RPMI7951 (cell line): ENCODE data around the gene LAMP5. TPM values are rescaled to one million over a fixed set of nuclear protein-coding genes. Genes with fewer than 3 reads are reported as not detected.
A peak's percentile ranks its signal among the peaks of the same experiment; 100 is the strongest.

Source experiments
- DNase-seq: peaks from one replicate; pipeline ENCODE4 v3.0.0-alpha.2; 2012; ENCODE audit warnings: low read depth
- total RNA-seq: library from RNA; depleted of rRNA; stranded (reverse); fragments of >200 nt; shearing (Covaris generic); gene quantifications from 2 replicates; pipeline ENCODE4 v1.2.3, GENCODE V29; 2014; rRNA removed

Gene LAMP5, protein sequence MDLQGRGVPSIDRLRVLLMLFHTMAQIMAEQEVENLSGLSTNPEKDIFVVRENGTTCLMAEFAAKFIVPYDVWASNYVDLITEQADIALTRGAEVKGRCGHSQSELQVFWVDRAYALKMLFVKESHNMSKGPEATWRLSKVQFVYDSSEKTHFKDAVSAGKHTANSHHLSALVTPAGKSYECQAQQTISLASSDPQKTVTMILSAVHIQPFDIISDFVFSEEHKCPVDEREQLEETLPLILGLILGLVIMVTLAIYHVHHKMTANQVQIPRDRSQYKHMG
- 0.10 and 0.12 TPM in 2 replicates for total RNA-seq

DNA sequence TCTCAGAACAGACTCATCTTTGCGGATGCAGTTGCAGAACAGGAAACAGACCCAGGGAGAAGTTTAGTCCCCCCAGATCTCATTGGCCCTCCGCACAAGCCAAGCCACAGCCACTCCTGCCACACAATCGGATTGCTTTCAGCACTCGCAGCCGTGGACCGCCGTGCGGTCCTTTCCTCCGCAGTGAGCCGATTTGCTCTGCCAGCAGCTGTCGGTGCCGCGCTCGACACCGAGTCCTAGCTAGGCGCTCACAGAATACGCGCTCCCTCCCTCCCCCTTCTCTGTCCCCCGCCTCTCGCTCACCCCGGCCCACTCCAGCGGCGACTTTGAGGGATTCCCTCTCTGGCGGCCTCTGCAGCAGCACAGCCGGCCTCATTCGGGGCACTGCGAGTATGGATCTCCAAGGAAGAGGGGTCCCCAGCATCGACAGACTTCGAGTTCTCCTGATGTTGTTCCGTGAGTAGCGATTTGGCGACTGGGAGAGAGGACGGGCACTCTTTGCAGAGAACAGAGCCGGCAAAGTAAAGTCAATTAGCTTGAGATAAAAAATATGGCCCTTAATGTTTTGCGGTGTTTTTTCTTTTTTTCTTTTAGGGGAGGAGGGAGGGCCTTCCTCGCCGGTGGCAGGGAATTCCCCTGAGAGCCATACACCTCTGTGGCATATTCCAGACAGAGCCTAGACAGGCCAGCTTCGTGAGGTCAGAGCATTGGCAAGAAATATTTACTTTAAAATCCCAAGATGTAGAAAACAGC lies at the start of gene LAMP5:
TSS of gene LAMP5 (plus strand) at position 130 of the 753 bp plus-strand sequence. CDS start at position 393, 263 bp downstream.
- peak; percentile 42 for DNase-seq

GRCh38 chr20:9467995-9468394 lies 46.4 kb upstream of the LAMP5 start:
- no peak for DNase-seq

GRCh38 chr20:9474835-9475415 lies 39.5 kb upstream of the LAMP5 start:
- no peak for DNase-seq

DNA sequence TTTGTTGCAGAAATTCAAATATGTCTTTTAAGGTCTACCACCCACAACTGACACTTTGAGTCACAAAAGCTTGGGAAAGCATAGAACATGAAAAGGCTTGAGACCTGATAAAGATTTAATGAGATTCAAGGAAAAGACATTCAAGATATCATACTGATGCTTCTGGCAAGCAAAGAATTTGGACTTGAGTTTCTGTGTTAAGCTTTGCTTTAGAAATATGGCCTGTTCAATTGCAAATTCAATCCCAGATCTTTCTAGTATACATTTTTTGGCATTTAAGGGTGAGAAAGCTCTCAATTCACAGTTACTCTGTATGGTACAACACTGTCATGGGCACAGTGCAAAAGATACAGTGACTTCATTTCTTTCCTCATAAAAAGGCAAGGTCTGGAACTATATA lies 38.9 kb upstream of the LAMP5 start:
- DNase-seq, result no peak

- DNase-seq, result no peak
Observed at GRCh38 chr20:9476174-9476573, 38.2 kb upstream of the LAMP5 start.

GRCh38 chr20:9476637-9477036 lies 37.8 kb upstream of the LAMP5 start:
- DNase-seq, result no peak

DNA sequence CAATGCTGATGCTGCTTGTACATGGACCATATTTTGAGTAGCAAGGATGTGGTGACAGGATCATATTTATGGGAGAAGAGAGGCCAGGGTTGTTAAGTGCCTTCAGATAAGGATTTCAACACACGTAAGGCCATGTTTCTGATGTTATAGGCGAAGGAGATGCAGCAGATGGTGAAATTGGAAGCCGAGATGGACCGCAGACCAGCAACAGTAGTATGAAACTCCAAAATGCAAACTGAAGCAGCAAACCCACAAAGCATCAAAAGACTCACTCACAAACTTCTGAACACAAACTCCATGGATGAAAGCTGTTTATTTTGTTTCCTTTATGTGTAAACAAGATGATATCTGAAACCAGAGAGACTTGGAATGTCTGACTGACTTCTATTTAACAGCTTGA lies 35.6 kb upstream of the LAMP5 start:
- no peak for DNase-seq

- DNase-seq, result no peak
Observed at GRCh38 chr20:9480066-9480465, 34.3 kb upstream of the LAMP5 start.

DNA sequence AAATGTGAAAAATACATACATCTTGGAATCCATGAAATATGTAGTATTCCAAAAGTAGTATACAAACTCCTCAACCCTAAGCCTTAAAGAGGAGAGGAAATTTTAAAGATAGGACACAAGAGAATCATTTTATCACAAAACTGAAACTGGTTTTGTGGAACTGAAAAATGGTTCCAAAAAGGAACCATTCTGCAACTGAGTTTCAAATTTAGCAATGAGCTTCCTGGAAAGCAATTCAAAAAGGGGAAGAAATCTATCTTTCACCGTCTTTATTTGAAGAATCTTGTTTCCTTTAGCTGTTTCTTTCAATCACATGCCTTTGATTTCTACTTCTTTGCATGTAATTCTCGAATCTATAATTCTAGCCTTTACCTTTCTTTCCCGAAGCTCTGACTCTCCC lies 32.2 kb upstream of the LAMP5 start:
- DNase-seq, result no peak

DNA sequence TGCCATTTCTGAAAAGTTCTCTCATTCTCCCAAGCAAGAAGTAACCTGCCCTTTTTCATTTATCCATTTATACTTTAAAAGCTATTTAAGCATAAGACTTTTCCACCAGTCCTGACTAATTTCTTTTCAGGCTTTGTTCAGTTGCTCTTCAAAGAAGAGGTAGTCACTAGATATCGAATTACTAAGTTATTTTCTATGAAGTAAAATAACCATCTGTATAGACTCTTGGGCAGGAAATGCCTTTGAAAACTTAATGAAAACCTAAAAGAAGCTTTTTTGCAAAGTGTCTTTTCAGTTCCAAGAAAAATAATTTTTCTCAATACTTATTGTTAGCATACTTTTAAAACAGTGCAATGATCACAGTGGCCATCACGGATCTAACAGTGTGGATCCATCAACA lies 31.3 kb upstream of the LAMP5 start:
- no peak for DNase-seq

- DNase-seq, result peak; percentile 33
Observed at GRCh38 chr20:9485614-9486340, 28.6 kb upstream of the LAMP5 start.

DNA sequence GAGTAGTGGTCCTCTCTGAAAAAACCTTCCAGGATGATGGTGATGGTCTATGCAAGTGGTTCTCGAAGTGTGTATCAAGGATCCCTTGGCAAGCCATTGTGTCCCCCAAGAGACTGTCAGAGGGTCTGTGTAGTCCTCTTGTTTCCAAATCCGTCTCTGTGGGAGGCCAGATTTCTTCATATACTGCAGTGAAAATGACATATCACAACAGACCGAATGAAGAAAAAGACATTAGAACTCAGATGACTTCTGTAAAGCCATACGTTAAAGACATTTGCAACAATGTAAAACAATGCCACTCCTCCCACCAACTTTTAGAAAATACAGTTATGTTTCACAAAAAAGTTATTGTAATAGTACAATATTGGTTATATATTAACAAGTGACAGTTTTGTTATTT lies 27.2 kb upstream of the LAMP5 start:
- no peak for DNase-seq

- DNase-seq, result peak; percentile 54
Observed at GRCh38 chr20:9488063-9488462, 26.3 kb upstream of the LAMP5 start.

- DNase-seq, result no peak
Observed at GRCh38 chr20:9490161-9490560, 24.2 kb upstream of the LAMP5 start.

DNA sequence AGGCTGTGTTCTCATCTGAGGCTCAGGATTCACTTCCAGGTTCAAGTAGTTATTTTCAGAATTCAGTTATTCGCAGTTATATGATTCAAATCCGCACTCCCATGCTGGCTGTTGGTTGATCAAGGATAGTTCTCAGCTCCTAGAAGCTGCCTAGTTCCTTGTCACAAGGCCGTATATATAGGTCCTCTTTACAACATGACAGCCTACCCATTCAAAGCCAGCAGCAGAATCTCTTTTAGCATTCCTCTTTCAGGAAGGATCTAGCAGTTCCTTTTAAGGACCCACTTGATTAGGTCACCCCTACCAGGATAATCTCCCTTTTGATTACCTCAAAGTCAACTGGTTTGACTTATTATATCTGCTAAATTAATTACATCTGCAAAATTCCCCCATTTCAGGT lies 23.8 kb upstream of the LAMP5 start:
- DNase-seq, result no peak

- no peak for DNase-seq
Observed at GRCh38 chr20:9491324-9491723, 23.1 kb upstream of the LAMP5 start.

DNA sequence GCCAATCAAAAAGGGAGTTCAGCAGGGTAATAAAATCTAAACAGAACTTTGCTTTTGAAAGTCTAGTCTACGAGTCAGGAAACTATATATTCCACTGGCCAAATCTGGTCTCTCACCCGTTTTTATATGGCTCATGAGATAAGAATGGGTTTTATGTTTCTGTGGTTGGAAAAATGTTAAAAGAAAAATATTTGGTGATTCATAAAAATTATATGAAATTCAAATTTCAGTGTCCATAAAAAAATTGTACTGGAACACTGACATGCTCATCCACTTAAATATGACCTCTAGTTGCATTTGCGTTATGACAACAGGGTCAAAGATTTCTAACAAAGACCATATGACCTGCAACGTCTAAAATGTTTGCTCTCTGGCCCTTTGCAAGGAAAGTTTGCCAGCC lies 22.3 kb upstream of the LAMP5 start:
- no peak for DNase-seq

GRCh38 chr20:9493803-9494202 lies 20.6 kb upstream of the LAMP5 start:
- no peak for DNase-seq

GRCh38 chr20:9495701-9496100 lies 18.7 kb upstream of the LAMP5 start:
- no peak for DNase-seq

- DNase-seq, result no peak
Observed at GRCh38 chr20:9496155-9496554, 18.2 kb upstream of the LAMP5 start.

DNA sequence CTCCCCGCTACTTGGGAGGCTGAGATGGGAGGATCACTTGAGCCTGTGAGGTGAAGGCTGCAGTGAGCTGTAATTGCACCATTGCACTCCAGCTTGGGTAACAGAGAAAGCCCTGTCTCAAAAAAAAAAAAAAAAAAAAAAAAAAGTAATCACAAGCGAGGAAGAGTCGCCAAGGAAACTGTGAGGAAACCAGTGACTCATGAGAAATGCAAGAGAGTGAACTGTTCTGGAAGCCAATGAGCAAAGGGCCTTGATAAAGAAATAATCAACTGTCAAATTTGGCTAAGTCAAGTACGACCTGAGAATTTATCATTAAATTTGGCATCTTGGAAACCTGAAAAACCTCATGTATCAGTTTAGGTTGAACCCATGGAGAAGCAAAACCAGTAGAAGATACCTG lies 16.1 kb upstream of the LAMP5 start:
- DNase-seq, result peak; percentile 41

GRCh38 chr20:9499126-9499899 lies 15.1 kb upstream of the LAMP5 start:
- no peak for DNase-seq
